ENCODE results near the gene TMEM187.
"Not testable (repeated sequence)": the region's sequence is repeated elsewhere in the genome, so short reads cannot be mapped to it uniquely, and the experiment has no call there.

Gene TMEM187

DNA sequence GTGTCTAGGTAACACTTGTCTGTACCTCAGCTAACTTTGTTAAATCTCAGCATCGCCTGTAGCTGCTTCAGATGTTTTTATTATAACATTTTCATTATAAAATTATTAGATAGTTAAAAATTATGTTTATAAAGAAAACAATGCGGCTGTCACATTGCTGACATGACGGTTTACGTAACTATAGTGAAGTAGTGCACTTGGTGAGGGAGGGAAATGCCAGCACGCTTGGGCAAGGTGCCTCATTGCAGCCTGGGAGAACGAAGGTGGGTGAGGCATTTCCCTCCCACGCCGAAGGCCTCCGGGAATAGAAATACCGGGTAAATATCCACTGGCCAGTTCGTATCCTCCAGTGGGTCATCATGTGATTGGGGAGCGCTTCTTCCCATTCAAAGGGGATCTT is 15.9 kb downstream of the TMEM187 start:
- Histone ChIP-seq H3K27me3 (replicated peaks in 2 of 5; ENCODE audit: control insufficient read depth in 4 of 5, insufficient read depth in 5 of 5, low read length in 4 of 5) (peaks cover 0 to 19% (median 0%) of the 10 kb centered on the region in 5 experiments), H3K27ac (ENCODE audit: insufficient read depth in 1 of 2, low read depth in 1 of 2, low read length in 2 of 2, poor library complexity in 1 of 2, severe bottlenecking in 2 of 2) (no peak overlapping the region), H3K4me3 (ENCODE audit: control insufficient read depth in 1 of 7, extremely low read depth in 1 of 7, insufficient read depth in 4 of 7, low read depth in 2 of 7, low read length in 6 of 7) (no peak overlapping the region), H3K36me3 (ENCODE audit: control insufficient read depth in 4 of 4, insufficient read depth in 4 of 4, low read length in 3 of 4) (no peaks in the 10 kb centered on the region), H3K4me1 (ENCODE audit: control extremely low read depth in 1 of 4, control insufficient read depth in 4 of 4, insufficient read depth in 4 of 4, low read length in 3 of 4) (peaks cover 0 to 30% (median 23%) of the 10 kb centered on the region in 4 experiments), H3K9me3 (ENCODE audit: control extremely low read depth in 1 of 5, control insufficient read depth in 4 of 5, insufficient read depth in 2 of 5, low read depth in 1 of 5, low read length in 4 of 5) (no peaks in the 10 kb centered on the region)
- DNase-seq = no peak
- WGBS (ENCODE audit: insufficient coverage) = 92% methylated on average over 11 of the region's 12 CpGs
- ChIA-PET CTCF (no interaction called here), POLR2A (interaction anchor here (0.6 kb wide), 1 partner anchor 468 kb away, joined by 3 read pairs; no protein-coding TSS in a partner anchor)

DNA sequence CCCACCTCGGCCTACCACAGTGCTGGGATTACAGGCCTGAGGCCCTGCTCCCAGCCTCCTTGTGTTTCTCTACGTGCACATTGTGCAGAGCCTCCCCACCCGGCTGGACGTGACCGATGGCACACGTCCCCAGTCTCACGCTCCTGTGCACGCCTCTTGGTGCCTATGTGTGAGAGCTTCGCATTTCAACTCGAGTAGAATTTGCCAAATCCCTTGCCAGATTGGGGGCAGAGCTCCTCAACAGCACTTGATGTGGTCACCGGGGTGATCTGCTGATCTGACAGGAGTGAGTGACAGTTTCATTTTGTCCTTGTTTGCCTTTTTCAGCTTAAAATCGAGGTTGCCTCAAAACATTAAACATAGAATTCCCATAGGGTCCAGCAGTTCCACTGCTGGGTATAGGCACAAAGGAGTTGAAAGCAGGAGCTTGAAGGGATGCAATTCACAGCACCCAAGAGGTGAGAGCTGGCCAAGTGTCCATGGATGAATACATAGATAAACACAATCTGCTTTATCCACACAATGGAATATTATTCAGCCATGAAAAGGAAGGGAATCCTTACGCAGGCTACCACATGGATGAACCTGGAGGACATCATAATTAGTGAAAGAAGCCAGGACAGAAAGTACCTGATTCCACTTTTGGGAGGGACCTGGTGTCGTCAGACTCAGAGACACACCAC is 17.6 kb downstream of the TMEM187 start:
- CTCF ChIA-PET = interaction anchor here (1.2 kb wide), 1 partner anchor 11 kb away, joined by 3 read pairs; no protein-coding TSS in a partner anchor
- 99% methylated on average over 12 of the region's 14 CpGs for WGBS (ENCODE audit: insufficient coverage)
- no peak for DNase-seq
- Histone ChIP-seq H3K4me3 (ENCODE audit: control insufficient read depth in 1 of 7, extremely low read depth in 1 of 7, insufficient read depth in 4 of 7, low read depth in 2 of 7, low read length in 6 of 7) (no peak overlapping the region), H3K9me3 (ENCODE audit: control extremely low read depth in 1 of 5, control insufficient read depth in 4 of 5, insufficient read depth in 2 of 5, low read depth in 1 of 5, low read length in 4 of 5) (no peaks in the 10 kb centered on the region), H3K27ac (ENCODE audit: insufficient read depth in 1 of 2, low read depth in 1 of 2, low read length in 2 of 2, poor library complexity in 1 of 2, severe bottlenecking in 2 of 2) (no peak overlapping the region), H3K27me3 (replicated peaks in 2 of 5; ENCODE audit: control insufficient read depth in 4 of 5, insufficient read depth in 5 of 5, low read length in 4 of 5) (peaks cover 0 to 9% (median 0%) of the 10 kb centered on the region in 5 experiments), H3K4me1 (ENCODE audit: control extremely low read depth in 1 of 4, control insufficient read depth in 4 of 4, insufficient read depth in 4 of 4, low read length in 3 of 4) (peaks cover 0 to 16% (median 10%) of the 10 kb centered on the region in 4 experiments), H3K36me3 (ENCODE audit: control insufficient read depth in 4 of 4, insufficient read depth in 4 of 4, low read length in 3 of 4) (no peaks in the 10 kb centered on the region)
- POLR2A ChIA-PET = no interaction called here

DNA sequence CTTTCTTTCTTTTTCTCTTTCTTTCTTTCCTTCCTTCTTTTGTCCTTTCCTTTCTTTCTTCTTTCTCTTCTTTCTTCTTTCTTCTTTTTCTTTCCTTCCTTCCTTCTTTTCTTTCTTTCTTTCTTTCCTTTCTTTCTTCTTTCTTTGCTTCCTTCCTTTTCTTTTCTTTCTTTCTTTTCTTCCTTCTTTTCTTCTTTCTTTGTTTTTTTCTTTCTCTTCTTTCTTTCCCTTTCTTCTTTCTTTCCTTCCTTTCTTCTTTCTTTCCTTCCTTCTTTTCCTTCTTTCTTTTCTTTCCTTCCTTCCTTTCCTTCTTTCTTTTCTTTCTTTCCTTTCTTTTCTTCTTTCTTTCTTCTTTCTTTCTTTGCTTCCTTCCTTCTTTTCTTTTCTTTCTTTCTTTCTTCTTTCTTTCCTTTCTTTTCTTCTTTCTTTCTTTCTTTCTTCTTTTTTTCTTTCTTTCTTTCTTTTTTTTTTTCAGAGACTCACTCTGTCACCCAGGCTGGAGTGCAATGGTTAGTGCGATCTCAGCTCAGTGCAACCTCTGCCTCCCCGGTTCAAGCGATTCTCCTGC is 18.5 kb downstream of the TMEM187 start:
- Histone ChIP-seq H3K4me3 (ENCODE audit: control insufficient read depth in 1 of 7, extremely low read depth in 1 of 7, insufficient read depth in 4 of 7, low read depth in 2 of 7, low read length in 6 of 7) (no peak overlapping the region), H3K27me3 (replicated peaks in 2 of 5; ENCODE audit: control insufficient read depth in 4 of 5, insufficient read depth in 5 of 5, low read length in 4 of 5) (peaks cover 0 to 6% (median 0%) of the 10 kb centered on the region in 5 experiments), H3K36me3 (ENCODE audit: control insufficient read depth in 4 of 4, insufficient read depth in 4 of 4, low read length in 3 of 4) (no peaks in the 10 kb centered on the region), H3K27ac (ENCODE audit: insufficient read depth in 1 of 2, low read depth in 1 of 2, low read length in 2 of 2, poor library complexity in 1 of 2, severe bottlenecking in 2 of 2) (no peak overlapping the region), H3K4me1 (ENCODE audit: control extremely low read depth in 1 of 4, control insufficient read depth in 4 of 4, insufficient read depth in 4 of 4, low read length in 3 of 4) (peaks cover 0 to 12% (median 5%) of the 10 kb centered on the region in 4 experiments), H3K9me3 (ENCODE audit: control extremely low read depth in 1 of 5, control insufficient read depth in 4 of 5, insufficient read depth in 2 of 5, low read depth in 1 of 5, low read length in 4 of 5) (no peaks in the 10 kb centered on the region)
- 86% methylated on average over 1 of the region's 3 CpGs for WGBS (ENCODE audit: insufficient coverage)
- POLR2A ChIA-PET = no interaction called here
- no peak for DNase-seq
- CTCF ChIA-PET = no interaction called here

DNA sequence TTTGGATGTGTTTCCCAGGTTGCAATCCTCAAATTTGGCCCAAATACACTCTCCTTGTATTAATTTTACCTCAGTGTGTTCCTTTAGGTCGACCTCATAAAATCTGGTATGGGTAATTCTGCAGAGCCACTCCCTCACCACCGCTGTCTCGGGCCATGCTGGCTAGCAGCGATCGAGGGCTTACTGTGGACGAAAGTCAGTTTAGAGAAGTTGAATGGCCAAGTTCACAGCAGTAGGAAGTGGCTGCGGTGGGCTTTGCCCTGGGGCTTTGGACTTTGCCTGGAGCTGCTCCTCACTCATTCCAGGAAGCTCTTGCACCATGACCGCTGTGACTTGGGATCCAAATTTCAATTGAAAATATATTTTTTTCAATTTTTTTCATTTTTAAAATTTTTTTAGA is 19.6 kb downstream of the TMEM187 start:
- Histone ChIP-seq H3K27me3 (replicated peaks in 2 of 5; ENCODE audit: control insufficient read depth in 4 of 5, insufficient read depth in 5 of 5, low read length in 4 of 5) (peaks cover 0 to 6% (median 0%) of the 10 kb centered on the region in 5 experiments), H3K4me1 (ENCODE audit: control extremely low read depth in 1 of 4, control insufficient read depth in 4 of 4, insufficient read depth in 4 of 4, low read length in 3 of 4) (peaks cover 0 to 5% (median 2%) of the 10 kb centered on the region in 4 experiments), H3K9me3 (ENCODE audit: control extremely low read depth in 1 of 5, control insufficient read depth in 4 of 5, insufficient read depth in 2 of 5, low read depth in 1 of 5, low read length in 4 of 5) (no peaks in the 10 kb centered on the region), H3K27ac (ENCODE audit: insufficient read depth in 1 of 2, low read depth in 1 of 2, low read length in 2 of 2, poor library complexity in 1 of 2, severe bottlenecking in 2 of 2) (no peak overlapping the region), H3K4me3 (ENCODE audit: control insufficient read depth in 1 of 7, extremely low read depth in 1 of 7, insufficient read depth in 4 of 7, low read depth in 2 of 7, low read length in 6 of 7) (no peak overlapping the region), H3K36me3 (ENCODE audit: control insufficient read depth in 4 of 4, insufficient read depth in 4 of 4, low read length in 3 of 4) (no peaks in the 10 kb centered on the region)
- 65% methylated on average over 7 of the region's 8 CpGs for WGBS (ENCODE audit: insufficient coverage)
- ChIA-PET POLR2A (no interaction called here), CTCF (no interaction called here)
- peak in 1 of 3 donors; percentile 29 for DNase-seq

DNA sequence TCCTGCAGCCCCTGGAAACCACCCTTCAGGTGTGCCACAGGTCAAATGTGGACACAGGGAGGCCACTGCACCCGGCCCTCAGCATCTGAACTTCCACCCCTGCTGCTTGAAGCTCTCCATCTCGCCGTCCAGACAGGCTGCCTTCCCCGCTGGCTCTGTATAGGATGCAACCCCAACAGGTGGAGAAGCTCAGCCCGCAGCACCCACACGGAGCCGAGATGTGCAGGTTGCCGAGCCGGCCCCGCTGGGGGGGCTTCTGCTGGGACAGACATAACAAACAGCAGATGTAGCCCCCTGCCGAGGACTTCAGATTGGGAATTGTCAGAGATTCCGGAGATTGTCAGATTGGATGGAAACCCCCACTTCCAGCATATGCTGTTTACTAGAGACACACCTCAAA is 20.5 kb downstream of the TMEM187 start:
- POLR2A ChIA-PET = no interaction called here
- WGBS (ENCODE audit: insufficient coverage) = 92% methylated on average over 10 of the region's 12 CpGs
- H3K4me3 ChIP-seq (ENCODE audit: control insufficient read depth in 1 of 7, extremely low read depth in 1 of 7, insufficient read depth in 4 of 7, low read depth in 2 of 7, low read length in 6 of 7) = no peak overlapping the region
- H3K36me3 ChIP-seq (ENCODE audit: control insufficient read depth in 4 of 4, insufficient read depth in 4 of 4, low read length in 3 of 4) = no peaks in the 10 kb centered on the region
- peaks cover 0 to 3% (median 1%) of the 10 kb centered on the region in 4 experiments for H3K4me1 ChIP-seq (ENCODE audit: control extremely low read depth in 1 of 4, control insufficient read depth in 4 of 4, insufficient read depth in 4 of 4, low read length in 3 of 4)
- H3K27ac ChIP-seq (ENCODE audit: insufficient read depth in 1 of 2, low read depth in 1 of 2, low read length in 2 of 2, poor library complexity in 1 of 2, severe bottlenecking in 2 of 2) = no peak overlapping the region
- DNase-seq = no peak
- H3K9me3 ChIP-seq (ENCODE audit: control extremely low read depth in 1 of 5, control insufficient read depth in 4 of 5, insufficient read depth in 2 of 5, low read depth in 1 of 5, low read length in 4 of 5) = no peaks in the 10 kb centered on the region
- peaks cover 0 to 6% (median 0%) of the 10 kb centered on the region in 5 experiments for H3K27me3 ChIP-seq (replicated peaks in 2 of 5; ENCODE audit: control insufficient read depth in 4 of 5, insufficient read depth in 5 of 5, low read length in 4 of 5)
- CTCF ChIA-PET = interaction anchor here (1.0 kb wide), 1 partner anchor 25 kb away, joined by 4 read pairs; no protein-coding TSS in a partner anchor

DNA sequence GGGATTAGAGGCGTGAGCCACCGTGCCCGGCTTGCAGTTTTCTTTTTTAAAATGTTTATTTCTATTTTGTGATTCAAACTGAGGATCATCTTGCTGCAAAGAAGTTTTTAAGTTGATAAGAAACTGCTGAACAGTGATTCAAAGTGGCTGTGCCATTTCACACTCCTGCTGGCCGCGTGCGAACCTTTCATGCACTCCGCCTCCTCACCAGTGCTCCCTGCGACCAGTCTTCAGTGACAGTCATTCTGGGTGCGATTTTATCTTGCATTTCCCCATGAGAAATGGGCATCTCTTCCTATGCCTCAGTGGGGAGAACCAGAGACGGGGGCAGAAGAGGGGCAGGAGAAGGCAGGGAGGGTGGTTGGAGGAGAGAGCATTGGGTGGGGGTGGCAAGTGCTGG is 21.4 kb downstream of the TMEM187 start:
- Histone ChIP-seq H3K27ac (ENCODE audit: insufficient read depth in 1 of 2, low read depth in 1 of 2, low read length in 2 of 2, poor library complexity in 1 of 2, severe bottlenecking in 2 of 2) (no peak overlapping the region), H3K27me3 (replicated peaks in 2 of 5; ENCODE audit: control insufficient read depth in 4 of 5, insufficient read depth in 5 of 5, low read length in 4 of 5) (peaks cover 0 to 6% (median 0%) of the 10 kb centered on the region in 5 experiments), H3K4me1 (ENCODE audit: control extremely low read depth in 1 of 4, control insufficient read depth in 4 of 4, insufficient read depth in 4 of 4, low read length in 3 of 4) (peaks cover 0 to 3% (median 1%) of the 10 kb centered on the region in 4 experiments), H3K36me3 (ENCODE audit: control insufficient read depth in 4 of 4, insufficient read depth in 4 of 4, low read length in 3 of 4) (no peaks in the 10 kb centered on the region), H3K9me3 (ENCODE audit: control extremely low read depth in 1 of 5, control insufficient read depth in 4 of 5, insufficient read depth in 2 of 5, low read depth in 1 of 5, low read length in 4 of 5) (no peaks in the 10 kb centered on the region), H3K4me3 (ENCODE audit: control insufficient read depth in 1 of 7, extremely low read depth in 1 of 7, insufficient read depth in 4 of 7, low read depth in 2 of 7, low read length in 6 of 7) (no peak overlapping the region)
- DNase-seq = no peak
- WGBS (ENCODE audit: insufficient coverage) = 89% methylated on average over 8 of the region's 10 CpGs
- CTCF ChIA-PET = interaction anchor here (1.0 kb wide), 1 partner anchor 25 kb away, joined by 4 read pairs; no protein-coding TSS in a partner anchor
- POLR2A ChIA-PET = no interaction called here

DNA sequence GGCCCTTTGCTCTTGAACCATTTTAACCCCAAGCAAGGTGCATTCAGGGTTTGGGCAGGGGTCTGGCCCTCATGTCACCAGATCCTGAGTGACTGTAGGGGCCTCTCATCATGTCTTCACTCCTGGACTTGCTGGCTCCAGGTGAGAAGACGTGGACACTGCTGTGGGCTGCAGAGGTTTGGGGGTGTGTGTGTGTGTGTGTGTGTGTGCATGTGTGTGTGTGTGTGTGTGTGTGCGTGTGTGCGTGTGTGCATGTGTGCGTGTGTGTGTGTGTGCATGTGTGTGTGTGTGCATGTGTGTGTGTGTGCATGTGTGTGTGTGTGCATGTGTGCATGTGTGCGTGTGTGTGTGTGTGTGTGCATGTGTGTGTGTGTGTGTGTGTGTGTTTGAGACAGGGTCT is 21.8 kb downstream of the TMEM187 start:
- H3K36me3 ChIP-seq (ENCODE audit: control insufficient read depth in 4 of 4, insufficient read depth in 4 of 4, low read length in 3 of 4); CTCF ChIA-PET; H3K4me1 ChIP-seq (ENCODE audit: control extremely low read depth in 1 of 4, control insufficient read depth in 4 of 4, insufficient read depth in 4 of 4, low read length in 3 of 4); H3K27ac ChIP-seq (ENCODE audit: insufficient read depth in 1 of 2, low read depth in 1 of 2, low read length in 2 of 2, poor library complexity in 1 of 2, severe bottlenecking in 2 of 2); POLR2A ChIA-PET; H3K9me3 ChIP-seq (ENCODE audit: control extremely low read depth in 1 of 5, control insufficient read depth in 4 of 5, insufficient read depth in 2 of 5, low read depth in 1 of 5, low read length in 4 of 5); H3K4me3 ChIP-seq (ENCODE audit: control insufficient read depth in 1 of 7, extremely low read depth in 1 of 7, insufficient read depth in 4 of 7, low read depth in 2 of 7, low read length in 6 of 7); DNase-seq; H3K27me3 ChIP-seq (replicated peaks in 2 of 5; ENCODE audit: control insufficient read depth in 4 of 5, insufficient read depth in 5 of 5, low read length in 4 of 5): not testable (repeated sequence)
- WGBS (ENCODE audit: insufficient coverage) = no CpG with 5 or more reads among the region's 5 CpGs

Data from common myeloid progenitor, CD34-positive (primary cell).